CD4-positive, alpha-beta T cell treated with Interleukin-17A for 4 hours (primary cell): ENCODE measurements around the gene CPO.
"Not testable (repeated sequence)": the region's sequence is repeated elsewhere in the genome, so short reads cannot be mapped to it uniquely, and the experiment has no call there.

Experiments
- DNase-seq: peaks from one replicate; pipeline ENCODE4 v3.0.0-alpha.2; 2020; ENCODE audit warnings: mixed read lengths

CPO gene, protein sequence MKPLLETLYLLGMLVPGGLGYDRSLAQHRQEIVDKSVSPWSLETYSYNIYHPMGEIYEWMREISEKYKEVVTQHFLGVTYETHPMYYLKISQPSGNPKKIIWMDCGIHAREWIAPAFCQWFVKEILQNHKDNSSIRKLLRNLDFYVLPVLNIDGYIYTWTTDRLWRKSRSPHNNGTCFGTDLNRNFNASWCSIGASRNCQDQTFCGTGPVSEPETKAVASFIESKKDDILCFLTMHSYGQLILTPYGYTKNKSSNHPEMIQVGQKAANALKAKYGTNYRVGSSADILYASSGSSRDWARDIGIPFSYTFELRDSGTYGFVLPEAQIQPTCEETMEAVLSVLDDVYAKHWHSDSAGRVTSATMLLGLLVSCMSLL

DNA sequence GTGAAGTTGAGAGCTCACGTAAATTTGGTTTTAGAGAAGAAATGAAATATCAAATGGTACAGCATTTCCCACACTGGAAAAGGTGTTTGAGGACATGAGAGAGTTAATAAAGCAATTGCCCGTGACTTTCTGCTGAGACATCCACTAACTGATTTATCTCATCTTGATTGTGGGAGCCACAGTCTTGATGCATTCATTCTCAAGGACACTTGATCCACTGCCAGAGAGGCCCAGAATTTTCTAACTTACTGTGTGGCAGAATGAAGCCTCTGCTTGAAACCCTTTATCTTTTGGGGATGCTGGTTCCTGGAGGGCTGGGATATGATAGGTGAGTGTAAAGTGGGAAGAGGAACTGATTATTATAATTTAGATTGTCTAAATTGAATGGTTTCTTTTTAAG, at the start of gene CPO:
Gene CPO (plus strand): TSS at position 179 of the 400 bp plus-strand sequence. CDS start 82 bp downstream, at position 261.
- no peak for DNase-seq

DNA sequence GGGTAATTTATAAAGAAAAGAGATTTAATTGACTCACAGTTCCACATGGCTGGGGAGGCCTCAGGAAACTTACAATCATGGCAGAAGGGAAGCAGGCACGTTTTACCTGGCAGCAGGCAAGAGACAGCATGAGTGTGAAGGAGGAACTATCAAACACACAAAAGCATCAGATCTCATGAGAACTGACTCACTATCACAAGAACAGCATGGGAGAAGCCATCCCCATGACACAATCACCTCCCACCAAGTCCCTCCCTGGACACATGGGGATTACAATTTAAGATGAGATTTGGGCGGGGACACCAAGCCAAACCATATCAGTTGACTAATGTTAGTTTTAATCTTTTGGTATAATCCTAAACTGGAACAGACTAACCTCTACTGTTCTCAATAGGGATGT, 49.1 kb upstream of the CPO start:
- DNase-seq: no peak

DNA sequence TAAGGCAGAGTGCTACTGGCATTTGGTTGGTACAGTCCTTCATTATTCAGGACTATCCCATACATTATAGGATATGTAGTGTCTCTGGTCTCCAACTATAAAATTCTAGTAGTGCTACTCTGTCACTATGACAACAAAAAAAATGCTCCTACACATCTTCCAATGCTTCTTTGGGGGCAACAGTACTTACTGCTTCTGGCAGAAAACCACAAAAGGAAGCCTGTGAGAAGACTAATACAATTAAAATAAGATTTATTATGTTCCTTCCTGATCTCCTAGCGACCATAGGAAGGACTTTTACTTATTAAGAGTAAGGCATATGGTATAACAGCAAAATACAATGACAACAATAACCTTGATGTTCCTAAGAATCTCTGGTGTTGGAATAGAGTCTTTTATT, 48.4 kb upstream of the CPO start:
- DNase-seq: no peak

DNA sequence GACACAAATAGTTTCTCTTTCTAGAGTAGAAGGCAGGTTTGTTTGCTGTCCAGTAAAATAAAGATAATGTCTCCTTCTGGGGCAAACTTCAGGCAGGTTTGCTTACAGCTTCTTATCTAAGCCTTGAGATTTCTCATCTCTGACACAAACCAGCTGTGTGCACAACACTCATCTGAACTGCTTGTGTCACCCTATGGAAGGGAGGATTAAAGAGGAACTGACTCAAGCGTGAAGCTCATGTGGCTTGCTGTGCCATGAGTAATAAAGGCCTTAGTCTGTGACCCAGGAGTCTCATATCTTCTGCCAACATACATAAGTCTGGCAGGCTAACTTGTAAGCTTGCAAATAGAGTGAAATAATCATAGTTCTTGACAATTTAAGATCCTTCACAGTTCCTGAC, 24.2 kb upstream of the CPO start:
- DNase-seq: no peak

DNA sequence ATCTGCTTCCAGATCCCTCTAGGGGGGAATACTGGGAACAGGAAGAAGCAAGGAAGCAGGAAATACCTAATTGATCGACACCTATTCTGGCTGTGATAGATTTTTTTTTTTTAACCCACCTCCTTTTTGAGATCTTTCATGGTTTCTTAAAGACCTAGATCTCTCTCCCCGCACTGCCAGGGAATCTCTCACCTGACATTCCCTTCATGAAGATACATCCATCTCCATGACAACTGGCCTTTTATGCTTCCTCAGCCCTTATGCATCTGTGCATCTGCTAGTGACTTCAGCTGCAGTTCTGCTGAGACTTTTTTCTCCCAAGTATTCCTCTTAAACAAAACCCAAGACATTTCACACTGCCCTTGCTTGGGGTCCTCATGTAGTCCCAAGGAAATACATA, 21.1 kb upstream of the CPO start:
- DNase-seq: no peak

DNA sequence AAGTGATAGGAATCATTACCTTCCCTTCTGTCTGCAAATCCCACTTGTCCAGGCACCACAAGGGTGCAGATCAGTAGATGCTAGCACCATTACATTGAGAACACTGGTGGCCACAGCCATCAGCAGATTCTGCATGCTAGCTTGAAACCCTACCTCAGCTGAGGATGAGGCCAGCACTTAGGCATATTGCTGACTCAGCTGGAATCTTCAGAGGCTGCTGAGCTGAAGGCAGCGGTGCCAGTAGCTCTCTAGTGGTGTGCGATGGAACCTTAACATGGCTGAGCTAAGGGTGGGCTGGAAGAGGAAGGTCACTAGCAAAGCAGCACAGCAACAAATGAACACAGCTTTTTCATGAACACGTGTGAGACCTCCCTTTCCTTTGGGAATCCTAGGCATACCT, 19.0 kb upstream of the CPO start:
- no peak for DNase-seq

DNA sequence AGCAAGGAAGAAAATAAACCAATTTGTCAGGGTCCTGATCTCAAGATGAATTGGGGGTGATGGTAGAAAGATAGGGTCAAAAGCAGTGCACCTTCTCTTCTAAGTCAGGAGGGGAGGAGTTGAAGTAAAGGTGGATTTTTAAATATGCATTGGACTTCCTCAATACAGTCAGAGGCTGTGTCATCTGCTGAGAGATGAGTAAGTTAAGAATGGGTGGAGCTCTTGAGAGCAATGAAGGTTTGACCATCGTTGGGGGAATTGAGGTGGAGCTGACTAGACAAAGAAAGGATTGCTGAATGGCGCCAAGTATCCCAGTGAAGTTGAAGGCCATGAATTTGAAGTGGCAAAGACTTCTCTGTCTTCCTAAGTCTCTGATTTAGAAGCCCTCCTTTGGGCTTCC, 18.4 kb upstream of the CPO start:
- DNase-seq: no peak

DNA sequence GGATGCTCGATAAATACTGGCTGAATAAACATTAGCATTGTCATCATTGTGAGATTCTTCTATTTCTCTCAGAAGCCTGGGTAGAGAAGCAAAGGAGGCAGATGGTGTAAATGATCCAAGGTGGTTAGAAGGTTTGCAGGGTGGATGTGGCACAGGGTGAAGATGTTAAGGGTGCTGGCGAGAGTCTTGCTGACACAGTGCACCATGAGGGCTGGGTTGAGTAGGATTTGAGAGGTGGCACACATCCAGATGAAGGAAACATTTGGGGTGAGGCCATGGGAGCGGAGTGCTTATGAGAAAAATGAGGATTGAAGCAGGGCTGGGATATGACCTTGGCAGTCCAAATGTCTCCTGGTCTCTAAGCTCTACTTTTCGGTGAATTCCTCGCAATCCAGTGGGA, 17.8 kb upstream of the CPO start:
- no peak for DNase-seq

DNA sequence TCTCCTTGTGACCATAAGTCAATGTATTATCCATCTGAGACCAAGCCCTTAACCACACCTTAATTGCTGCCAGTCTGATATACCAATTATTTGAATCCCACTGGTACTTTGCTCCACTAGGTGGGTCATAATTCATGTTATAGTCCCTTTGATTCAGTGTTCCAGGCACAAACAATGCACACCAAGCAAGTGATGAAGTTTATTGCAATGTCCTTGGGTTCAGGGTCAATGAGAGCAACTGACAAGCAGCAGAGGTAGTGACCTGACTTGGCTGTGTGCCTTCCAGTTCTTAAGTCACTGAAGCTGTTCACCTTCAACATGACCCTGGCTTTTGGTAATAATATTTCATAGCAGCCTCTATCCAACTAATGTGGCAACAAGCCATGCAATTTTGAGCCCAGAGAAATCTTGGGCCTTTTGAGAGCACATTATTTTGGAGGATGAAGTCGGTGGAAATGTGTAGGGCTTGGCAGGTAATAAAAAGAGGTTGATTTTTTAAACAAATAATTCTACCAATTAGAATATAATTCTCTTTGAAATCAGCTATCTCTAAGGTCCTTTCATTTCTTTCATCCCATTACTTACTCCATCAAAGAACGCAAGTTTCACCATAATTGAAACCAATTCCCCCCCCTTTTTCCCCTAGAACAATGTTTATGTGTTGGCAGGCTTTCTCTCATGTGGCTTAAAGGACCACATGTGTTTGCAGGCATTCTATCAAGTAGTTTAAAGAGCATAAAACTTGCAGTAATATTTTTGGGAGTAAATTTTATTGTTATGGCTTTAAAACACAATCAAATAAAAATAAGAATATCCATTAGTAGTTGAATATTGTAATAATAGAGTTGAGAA, 3.1 kb upstream of the CPO start:
- DNase-seq: no peak

DNA sequence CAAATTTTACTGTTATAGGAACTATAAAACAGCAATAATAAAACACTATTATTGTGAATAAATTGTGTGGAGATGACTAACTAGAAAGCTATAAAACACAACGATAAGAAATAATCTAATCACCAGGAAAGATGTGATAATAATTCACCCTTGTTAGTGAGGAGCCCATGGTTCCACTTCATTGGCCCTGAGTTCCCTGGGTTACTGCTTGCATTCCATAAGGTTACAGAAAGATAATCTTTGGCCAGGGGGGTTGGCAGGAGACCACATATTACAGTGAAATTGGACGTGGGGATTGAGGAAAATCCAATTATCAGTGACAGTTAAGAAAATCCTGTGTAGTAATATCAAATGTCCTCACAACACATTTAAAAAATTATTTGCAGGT, 2.5 kb upstream of the CPO start:
- no peak for DNase-seq

DNA sequence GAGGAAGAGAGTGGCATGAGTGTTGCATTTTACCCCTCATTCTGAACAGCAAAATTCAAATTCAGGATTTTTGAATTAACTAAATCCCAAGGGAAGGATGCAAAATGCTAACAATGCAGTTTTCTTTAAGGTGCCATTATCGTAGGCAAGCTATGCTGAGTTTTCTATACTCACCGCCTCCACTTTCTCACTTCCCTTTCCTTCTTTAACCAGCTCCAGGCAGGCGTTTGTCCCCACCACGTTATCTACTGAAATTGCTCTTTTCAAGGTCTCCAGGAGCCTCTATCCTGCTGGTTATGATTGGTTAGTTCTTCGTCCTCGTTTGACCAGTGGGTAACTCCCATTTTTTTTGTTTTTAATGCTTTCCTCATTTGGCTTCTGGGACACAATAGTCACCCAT, 1.8 kb upstream of the CPO start:
- DNase-seq: no peak

DNA sequence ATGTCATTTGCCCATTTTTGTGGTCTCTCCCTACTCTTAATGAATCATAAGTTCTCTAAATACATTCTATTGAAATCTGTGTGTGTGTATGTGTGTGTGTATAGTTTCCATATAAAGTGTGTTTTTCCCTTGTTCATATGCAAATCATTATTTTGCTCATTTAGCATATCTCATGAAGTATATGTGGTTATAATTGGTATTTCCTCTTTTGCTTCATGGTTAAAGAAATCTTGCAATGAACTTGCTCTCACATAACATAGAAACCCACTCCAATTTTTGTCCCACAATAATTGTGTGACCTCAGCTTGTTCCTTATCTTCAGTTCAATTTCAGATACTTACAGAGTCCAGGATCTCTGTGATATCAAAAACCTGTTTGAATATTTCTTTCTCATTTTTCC, 1.2 kb downstream of the CPO start:
- DNase-seq: no peak

DNA sequence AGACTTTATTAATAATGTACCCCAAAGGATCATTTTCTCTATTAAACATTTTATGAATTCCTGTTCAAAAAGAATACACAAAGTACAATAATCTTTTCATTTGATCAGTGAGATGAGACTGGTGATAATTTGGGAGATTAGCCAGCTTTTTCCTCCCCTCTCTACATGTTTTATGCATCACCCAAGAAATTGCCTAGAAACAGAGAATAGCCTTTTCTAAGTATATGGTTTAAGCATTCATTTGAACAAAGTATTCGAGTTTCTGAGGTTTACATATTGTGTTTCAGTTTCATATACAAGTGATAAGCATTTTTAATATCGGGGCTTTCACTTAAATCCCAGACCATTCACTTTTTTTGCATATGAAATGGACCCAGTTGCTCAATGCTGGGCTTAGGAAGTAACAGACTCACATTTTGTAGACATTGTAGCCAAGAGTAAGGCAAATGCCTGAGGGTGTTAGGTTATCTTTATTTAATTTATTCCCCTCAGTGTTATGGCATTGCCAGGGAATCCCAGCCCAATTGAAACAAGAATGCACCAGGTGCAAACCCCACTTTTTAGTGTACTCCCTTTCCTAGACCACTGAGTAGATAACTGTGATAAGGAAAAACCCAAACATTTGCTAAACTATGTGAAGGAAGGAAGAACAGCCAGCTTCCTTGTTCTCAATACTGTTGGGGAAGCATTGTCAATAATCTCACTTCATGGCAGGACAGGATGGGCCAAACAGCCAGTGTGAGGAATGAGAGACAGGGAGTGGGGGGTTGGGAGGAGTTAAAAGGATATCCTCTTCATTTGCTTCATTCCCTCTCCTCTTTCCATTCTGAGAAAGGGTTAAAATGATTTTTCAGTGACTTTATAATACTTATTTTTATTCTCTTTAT, 3.5 kb downstream of the CPO start:
- no peak for DNase-seq

DNA sequence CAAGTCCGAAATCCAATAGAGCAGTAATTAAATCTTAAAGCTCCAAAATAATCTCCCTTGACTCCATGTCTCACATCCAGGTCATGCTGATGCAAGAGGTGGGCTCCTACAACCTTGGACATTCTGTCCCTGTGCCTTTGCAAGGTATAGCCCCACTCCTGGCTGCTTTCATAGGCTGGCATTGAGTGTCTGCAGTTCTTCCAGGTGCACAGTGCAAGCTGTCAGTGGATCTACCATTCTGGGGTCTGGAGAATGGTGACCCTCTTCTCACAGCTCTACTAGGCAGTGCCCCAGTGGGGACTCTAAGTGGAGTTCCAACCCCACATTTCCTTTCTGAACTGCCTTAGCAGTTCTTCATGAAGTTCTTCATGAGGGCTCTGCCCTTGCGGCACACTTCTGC, 14.1 kb downstream of the CPO start:
- not testable (repeated sequence) for DNase-seq

DNA sequence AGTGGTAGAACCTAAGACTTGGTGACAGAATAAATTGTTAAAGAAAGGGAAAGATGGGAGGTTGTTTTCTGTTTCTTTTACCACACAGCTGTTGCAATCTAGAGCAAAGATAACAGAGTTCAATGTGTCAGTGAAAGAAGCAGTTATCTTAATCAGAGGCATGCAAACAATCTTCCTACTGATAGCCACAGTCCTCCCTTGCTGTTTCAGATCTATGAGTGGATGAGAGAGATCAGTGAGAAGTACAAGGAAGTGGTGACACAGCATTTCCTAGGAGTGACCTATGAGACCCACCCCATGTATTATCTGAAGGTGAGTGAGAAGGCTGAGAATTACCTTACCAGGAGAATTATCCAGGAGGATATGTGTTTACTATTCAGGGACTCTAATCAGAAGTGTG, 15.9 kb downstream of the CPO start:
- no peak for DNase-seq

DNA sequence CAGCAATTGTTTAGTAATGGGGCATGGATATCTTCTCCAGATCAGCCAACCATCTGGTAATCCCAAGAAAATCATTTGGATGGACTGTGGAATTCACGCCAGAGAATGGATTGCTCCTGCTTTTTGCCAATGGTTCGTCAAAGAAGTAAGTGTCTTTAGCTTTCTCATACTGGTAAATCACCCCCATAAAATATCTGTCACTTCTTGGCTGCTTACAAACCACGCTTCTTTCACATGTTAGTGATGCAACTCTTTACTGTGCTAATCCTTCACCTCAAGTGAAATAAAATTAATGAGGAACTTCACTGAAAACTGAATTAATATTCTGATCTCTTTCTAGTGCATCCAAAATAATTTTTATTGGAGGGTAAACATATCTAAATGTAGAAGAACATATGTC, 18.9 kb downstream of the CPO start:
- DNase-seq: no peak

DNA sequence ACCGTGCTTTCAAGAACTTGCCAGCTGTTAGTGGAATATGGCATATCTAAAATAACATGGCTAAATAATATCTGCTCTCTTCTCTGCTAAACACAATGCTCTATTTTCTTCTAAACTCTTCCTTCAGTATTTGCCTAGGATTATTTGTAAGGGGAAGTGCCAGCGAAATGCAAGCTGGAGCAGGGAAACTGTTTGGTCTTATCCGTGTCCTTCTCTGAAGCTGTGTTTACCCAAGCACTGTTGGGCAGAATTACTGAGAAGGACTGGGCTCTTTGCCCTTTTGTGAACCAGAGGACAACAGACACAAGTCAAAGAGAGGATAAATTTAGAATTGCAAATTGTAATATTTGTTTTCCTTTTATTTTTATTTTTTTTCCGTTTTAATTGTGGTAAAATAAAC, 23.6 kb downstream of the CPO start:
- no peak for DNase-seq

DNA sequence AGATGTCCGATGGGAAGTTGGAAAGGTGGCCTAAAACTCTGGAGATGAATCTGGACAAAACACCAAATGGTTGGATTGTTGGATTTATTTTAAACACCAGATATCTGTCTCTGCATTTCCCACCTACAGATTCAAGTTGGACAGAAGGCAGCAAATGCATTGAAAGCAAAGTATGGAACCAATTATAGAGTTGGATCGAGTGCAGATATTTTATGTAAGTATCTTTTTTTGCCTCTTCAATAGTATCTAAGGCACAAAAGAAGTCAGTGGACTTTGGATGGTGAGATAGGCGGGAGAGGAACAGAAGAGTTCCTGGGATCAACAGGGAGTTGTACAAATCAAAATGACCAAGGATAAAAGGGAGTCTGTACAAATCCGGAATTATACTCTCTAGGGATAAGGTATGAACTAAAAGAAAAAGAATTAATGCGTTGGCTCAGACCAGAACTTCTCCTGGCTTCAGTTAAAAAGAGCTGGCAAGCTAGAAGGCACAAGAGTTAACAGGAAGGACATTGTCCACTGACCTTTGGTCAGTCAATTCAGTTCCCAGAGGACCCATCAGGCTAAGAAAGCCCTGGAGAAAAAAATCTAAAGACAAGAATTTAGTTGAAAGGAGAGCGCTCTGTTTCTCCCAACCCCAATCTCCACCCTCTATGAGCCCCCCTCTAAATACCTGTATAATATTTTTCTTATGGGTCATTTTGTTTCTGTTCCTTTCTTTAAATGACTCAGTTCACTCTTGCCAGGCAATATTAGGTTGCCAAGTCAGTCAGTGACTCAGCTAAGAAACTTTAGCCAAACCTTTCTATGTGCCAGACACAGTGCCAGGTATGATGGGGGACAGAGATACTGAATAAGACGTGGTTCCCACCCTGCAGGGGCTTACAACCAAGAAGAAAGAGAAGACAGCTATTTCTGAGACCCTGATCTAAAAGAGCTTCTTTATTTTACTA, 29.1 kb downstream of the CPO start:
- no peak for DNase-seq

DNA sequence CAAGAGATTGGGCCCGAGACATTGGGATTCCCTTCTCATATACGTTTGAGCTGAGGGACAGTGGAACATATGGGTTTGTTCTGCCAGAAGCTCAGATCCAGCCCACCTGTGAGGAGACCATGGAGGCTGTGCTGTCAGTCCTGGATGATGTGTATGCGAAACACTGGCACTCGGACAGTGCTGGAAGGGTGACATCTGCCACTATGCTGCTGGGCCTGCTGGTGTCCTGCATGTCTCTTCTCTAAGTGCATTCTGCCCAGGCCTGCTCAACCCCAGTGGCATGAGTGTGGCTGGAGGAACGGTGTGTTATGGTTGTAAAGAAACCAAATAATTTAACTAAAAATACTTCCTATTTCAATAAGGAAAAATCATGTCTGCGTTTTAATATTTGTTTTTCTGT, 29.9 kb downstream of the CPO start:
- DNase-seq: no peak

DNA sequence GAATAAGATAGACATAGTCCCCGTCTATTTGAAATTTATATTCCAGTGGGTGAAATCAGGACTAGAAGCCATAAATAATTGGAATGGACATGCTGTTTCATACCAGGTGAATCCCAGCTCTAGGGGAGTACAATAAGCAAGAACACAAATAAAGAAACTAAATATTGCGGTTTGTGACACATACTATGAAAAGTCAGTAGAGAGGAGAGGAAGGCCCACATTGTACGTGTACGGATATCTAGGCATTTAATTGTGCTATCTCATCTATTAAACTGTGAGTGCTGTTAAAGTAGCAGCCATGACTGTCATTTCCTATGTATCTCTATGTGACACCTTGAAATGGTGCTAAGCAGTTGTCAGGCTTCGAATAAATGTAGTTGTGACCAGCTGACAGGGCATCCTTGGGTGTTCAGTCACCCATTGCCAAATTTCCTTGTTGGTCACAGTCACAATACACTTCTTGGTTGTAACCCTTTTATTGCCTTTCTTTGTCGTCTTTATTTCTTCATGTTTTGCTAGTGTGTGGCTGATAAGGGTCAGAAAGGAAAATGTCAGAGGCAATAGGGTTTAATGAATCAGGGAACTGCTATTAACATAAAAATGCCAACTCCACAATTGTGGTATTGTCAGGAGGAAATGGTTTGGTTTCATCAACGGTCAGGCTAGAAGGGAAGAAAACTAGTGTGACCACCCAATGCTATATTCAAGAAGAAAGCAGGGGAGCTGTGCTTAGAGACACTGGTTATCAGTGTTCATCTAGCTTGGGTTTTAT, 31.5 kb downstream of the CPO start:
- no peak for DNase-seq

DNA sequence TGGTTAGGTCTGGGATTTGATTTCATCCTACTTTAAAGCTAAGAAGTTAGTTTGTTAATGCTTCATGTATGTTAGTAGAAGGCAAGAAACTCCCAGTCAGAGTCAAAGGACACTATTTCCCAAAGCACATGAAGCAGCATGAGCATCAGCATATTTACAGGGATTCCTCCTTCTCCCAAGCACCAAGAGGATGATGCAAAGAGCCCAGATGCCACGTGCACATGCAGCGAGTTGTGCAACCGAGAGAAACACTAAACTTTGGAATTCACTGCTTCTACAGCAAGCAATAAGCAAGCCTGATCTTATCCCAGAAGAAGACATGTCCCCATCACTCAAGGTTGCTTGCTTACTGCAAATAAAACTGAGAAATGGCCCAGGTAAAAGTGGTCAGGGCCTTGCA, 32.5 kb downstream of the CPO start:
- no peak for DNase-seq
